Activated naive CD8-positive, alpha-beta T cell treated with anti-CD3 and anti-CD28 coated beads, Interleukin-2, amount 50 U/mL, for 24 hours (primary cell): Measurements from ENCODE around the gene MC2R.

Experiments
- ATAC-seq: fragments of 150-1000 bp; cut with Tn5 transposase; one replicate; pipeline ENCODE4 v1.10.0; 2021
- DNase-seq: peaks from one replicate; pipeline ENCODE4 v3.0.0; 2021
- H3K27ac Mint-ChIP-seq: one replicate; pipeline ENCODE4 v1.8.0; 2021; ENCODE audit warnings: mild to moderate bottlenecking, mixed read lengths
- H3K27me3 Mint-ChIP-seq: one replicate; pipeline ENCODE4 v1.8.0; 2021; ENCODE audit warnings: mixed read lengths
- H3K36me3 Mint-ChIP-seq: one replicate; pipeline ENCODE4 v1.8.0; 2021; ENCODE audit warnings: low read depth, mixed read lengths
- H3K4me1 Mint-ChIP-seq: one replicate; pipeline ENCODE4 v1.8.0; 2021; ENCODE audit warnings: mixed read lengths
- H3K4me3 Mint-ChIP-seq: one replicate; pipeline ENCODE4 v1.8.0; 2021; ENCODE audit warnings: mild to moderate bottlenecking, moderate library complexity, mixed read lengths
- H3K9me3 Mint-ChIP-seq: one replicate; pipeline ENCODE4 v1.8.0; 2021; ENCODE audit warnings: mixed read lengths

The MC2R gene

GRCh38 chr18:13915391-13915790 lies at the start of gene MC2R:
TSS of gene MC2R (minus strand) at chr18:13915536. CDS start at chr18:13885518, 30,018 bp downstream.
- Mint-ChIP-seq H3K4me1 (no peaks in the 10 kb centered on the region), H3K27me3 (peaks cover 2% of the 10 kb centered on the region), H3K36me3 (no peaks in the 10 kb centered on the region), H3K4me3 (no peak within 1 kb of the TSS), H3K9me3 (no peaks in the 10 kb centered on the region), H3K27ac (no peak within 1 kb of the TSS)
- ATAC-seq (no peak), DNase-seq (no peak)

DNA sequence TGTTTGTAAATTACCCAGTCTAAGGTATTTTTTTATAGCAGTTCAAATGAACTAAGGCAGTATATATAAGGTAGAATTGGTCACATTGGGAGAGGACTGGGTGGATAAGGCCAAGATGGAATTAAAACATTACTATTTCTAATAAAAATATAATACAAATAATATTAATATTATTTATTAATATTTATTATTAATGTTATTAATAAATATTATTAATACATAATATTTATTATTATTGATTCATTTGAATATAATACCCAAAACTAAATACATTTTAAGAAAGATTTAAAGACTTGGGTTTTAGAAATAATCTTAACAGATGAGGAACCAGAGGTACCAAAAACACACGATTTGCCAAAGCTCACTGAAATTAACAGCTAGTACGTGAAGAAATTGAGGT lies 30.5 kb upstream of the MC2R start:
- Mint-ChIP-seq H3K9me3 (peaks cover 4% of the 10 kb centered on the region), H3K27me3 (peaks cover 3% of the 10 kb centered on the region), H3K36me3 (no peaks in the 10 kb centered on the region), H3K27ac (no peak overlapping the region), H3K4me3 (no peak overlapping the region), H3K4me1 (no peaks in the 10 kb centered on the region)
- DNase-seq (no peak), ATAC-seq (no peak)

- peaks cover 4% of the 10 kb centered on the region for H3K9me3 Mint-ChIP-seq
- ATAC-seq (no peak), DNase-seq (no peak)
- no peak overlapping the region for H3K4me3 Mint-ChIP-seq
- no peaks in the 10 kb centered on the region for H3K4me1 Mint-ChIP-seq
- no peaks in the 10 kb centered on the region for H3K36me3 Mint-ChIP-seq
- no peak overlapping the region for H3K27ac Mint-ChIP-seq
- no peaks in the 10 kb centered on the region for H3K27me3 Mint-ChIP-seq
These were observed 28.0 kb upstream of the MC2R start for GRCh38 chr18:13943338-13943737.

GRCh38 chr18:13940326-13940725 lies 25.0 kb upstream of the MC2R start:
- Mint-ChIP-seq H3K4me1 (no peaks in the 10 kb centered on the region), H3K9me3 (peaks cover 4% of the 10 kb centered on the region), H3K4me3 (no peak overlapping the region), H3K27me3 (no peaks in the 10 kb centered on the region), H3K36me3 (no peaks in the 10 kb centered on the region), H3K27ac (no peak overlapping the region)
- no peak for ATAC-seq
- DNase-seq, result no peak

GRCh38 chr18:13934676-13935075 lies 19.3 kb upstream of the MC2R start:
- no peak for ATAC-seq
- Mint-ChIP-seq H3K4me3 (no peak overlapping the region), H3K4me1 (no peaks in the 10 kb centered on the region), H3K9me3 (peaks cover 3% of the 10 kb centered on the region), H3K36me3 (no peaks in the 10 kb centered on the region), H3K27ac (no peak overlapping the region), H3K27me3 (no peaks in the 10 kb centered on the region)
- no peak for DNase-seq

- Mint-ChIP-seq H3K36me3 (no peaks in the 10 kb centered on the region), H3K4me1 (no peaks in the 10 kb centered on the region), H3K9me3 (peaks cover 9% of the 10 kb centered on the region), H3K27ac (no peak overlapping the region), H3K27me3 (no peaks in the 10 kb centered on the region), H3K4me3 (no peak overlapping the region)
- DNase-seq (no peak), ATAC-seq (no peak)
These were observed 18.7 kb upstream of the MC2R start for GRCh38 chr18:13934058-13934457.

DNA sequence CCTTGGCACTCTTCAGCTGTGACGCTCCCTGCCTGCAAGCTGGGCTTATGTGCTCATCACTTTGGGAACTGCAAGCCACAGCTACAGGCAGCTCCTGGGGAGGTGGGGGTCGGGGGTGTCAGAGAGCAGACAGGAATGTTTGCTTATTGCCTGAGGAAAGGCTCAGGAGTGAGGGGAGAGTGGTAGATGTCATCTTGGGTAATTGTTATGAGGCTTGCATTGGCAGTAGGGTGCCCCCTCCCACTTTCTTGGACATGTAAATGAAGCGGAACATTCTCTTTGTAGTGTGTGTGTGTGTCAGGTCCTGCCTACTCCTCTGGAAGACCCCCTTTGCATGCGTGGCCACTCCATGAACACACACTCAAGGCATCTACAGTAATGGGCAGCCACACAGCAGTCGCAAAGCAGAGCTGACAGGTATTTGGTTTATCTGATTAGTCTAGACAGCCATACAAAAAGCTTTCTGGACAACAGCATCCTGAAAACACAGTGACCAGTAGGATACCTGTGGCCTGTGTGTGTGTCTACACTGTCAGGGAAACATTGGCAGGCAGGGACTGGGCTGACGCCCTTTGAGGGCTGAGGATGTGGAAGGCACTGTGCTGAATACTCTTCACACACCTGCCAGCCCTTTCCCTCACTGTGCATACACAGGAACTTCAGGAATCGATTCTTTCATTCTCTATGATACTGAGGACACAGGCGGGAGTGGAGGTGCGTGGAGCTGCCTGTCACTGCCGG lies 17.1 kb upstream of the MC2R start:
- H3K9me3 Mint-ChIP-seq, result peaks cover 22% of the 10 kb centered on the region
- no peak for ATAC-seq
- H3K27me3 Mint-ChIP-seq, result no peaks in the 10 kb centered on the region

DNA sequence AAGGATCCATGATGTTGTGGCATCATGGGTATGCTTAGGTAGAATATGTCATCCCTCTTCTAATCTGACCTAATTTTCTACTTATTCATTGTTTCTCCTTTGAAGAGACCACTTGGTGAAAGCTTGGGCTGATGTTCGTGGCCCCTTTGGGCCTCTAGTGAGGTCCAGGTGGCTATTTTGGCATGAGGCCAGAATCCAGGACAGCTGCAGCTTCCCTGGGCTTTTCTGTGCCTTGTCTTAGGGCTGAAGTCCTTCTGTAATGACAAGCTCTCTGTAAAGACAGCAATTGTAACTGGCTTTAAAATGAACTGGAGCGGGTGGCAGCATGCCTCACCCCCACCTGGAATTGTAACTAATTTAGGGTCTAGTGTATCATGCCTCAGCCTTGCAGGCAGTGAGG lies 15.6 kb upstream of the MC2R start:
- DNase-seq, result no peak
- H3K27me3 Mint-ChIP-seq, result no peaks in the 10 kb centered on the region
- no peaks in the 10 kb centered on the region for H3K36me3 Mint-ChIP-seq
- peaks cover 25% of the 10 kb centered on the region for H3K9me3 Mint-ChIP-seq
- H3K27ac Mint-ChIP-seq, result no peak overlapping the region
- no peak overlapping the region for H3K4me3 Mint-ChIP-seq
- no peak for ATAC-seq
- H3K4me1 Mint-ChIP-seq, result no peaks in the 10 kb centered on the region

More for the DNA sequence above, 17.1 kb upstream of the MC2R start:
- Mint-ChIP-seq H3K4me3 (no peak overlapping the region), H3K4me1 (no peaks in the 10 kb centered on the region), H3K27ac (no peak overlapping the region), H3K36me3 (no peaks in the 10 kb centered on the region)
- no peak for DNase-seq

- Mint-ChIP-seq H3K27me3 (peaks cover 2% of the 10 kb centered on the region), H3K36me3 (no peaks in the 10 kb centered on the region), H3K4me3 (no peak overlapping the region), H3K9me3 (peaks cover 10% of the 10 kb centered on the region), H3K27ac (no peak overlapping the region), H3K4me1 (no peaks in the 10 kb centered on the region)
- ATAC-seq (no peak), DNase-seq (no peak)
These were observed 7.9 kb upstream of the MC2R start for GRCh38 chr18:13923221-13923620.

- H3K9me3 Mint-ChIP-seq, result no peaks in the 10 kb centered on the region
- H3K27me3 Mint-ChIP-seq, result peaks cover 2% of the 10 kb centered on the region
- H3K4me1 Mint-ChIP-seq, result no peaks in the 10 kb centered on the region
- H3K27ac Mint-ChIP-seq, result no peak overlapping the region
- DNase-seq (no peak), ATAC-seq (no peak)
- H3K4me3 Mint-ChIP-seq, result no peak overlapping the region
- no peaks in the 10 kb centered on the region for H3K36me3 Mint-ChIP-seq
These were observed 3.6 kb upstream of the MC2R start for GRCh38 chr18:13918898-13919297.

DNA sequence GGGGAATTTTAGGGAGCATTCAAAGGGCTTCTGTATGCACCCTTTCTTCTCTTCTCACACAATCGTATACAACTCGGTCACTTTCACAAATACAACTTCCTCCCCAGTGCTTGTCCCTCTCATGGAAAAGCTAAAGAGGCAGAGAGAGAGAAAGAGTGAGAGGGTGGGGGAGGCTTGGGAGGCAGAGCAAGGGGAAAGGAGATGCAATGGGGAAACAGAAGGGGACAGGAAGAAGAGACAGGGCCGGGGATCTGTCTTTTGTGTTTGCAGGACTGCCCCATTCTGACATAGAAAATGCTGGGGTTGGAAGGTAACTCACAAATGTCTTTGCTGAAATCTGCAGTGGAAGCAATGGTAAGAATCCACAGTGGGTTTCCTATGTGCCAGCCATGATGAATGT lies 2.1 kb upstream of the MC2R start:
- ATAC-seq (no peak), DNase-seq (no peak)
- H3K27ac Mint-ChIP-seq, result no peak overlapping the region
- H3K4me1 Mint-ChIP-seq, result no peaks in the 10 kb centered on the region
- H3K27me3 Mint-ChIP-seq, result peaks cover 4% of the 10 kb centered on the region
- no peak overlapping the region for H3K4me3 Mint-ChIP-seq
- no peaks in the 10 kb centered on the region for H3K9me3 Mint-ChIP-seq
- no peaks in the 10 kb centered on the region for H3K36me3 Mint-ChIP-seq

DNA sequence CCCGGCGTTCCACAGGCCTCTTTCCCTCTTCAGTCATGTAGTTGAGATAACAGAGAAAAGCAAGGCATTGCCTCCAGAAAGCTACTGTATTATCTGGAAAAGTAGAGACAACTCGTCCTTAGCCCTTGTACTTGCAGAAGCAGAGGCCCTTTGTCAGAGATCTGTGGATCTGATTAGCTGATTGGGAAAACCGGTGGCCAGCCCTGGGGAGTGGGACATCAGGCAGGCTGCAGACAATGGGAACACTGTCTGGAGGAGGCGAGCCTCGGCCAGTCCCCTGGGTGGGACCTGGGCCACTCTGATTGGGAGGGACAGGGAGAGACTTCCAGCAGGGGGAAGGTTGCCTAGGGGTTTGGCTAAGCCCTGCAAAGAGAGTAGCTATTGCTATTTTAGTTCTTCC lies 1.2 kb upstream of the MC2R start:
- H3K9me3 Mint-ChIP-seq, result no peaks in the 10 kb centered on the region
- ATAC-seq, result no peak
- DNase-seq, result no peak
- H3K27me3 Mint-ChIP-seq, result peaks cover 4% of the 10 kb centered on the region
- H3K4me1 Mint-ChIP-seq, result no peaks in the 10 kb centered on the region
- no peak overlapping the region for H3K4me3 Mint-ChIP-seq
- no peak overlapping the region for H3K27ac Mint-ChIP-seq
- no peaks in the 10 kb centered on the region for H3K36me3 Mint-ChIP-seq

- Mint-ChIP-seq H3K9me3 (no peaks in the 10 kb centered on the region), H3K27ac (no peak overlapping the region), H3K27me3 (peaks cover 4% of the 10 kb centered on the region), H3K4me3 (no peak overlapping the region), H3K36me3 (no peaks in the 10 kb centered on the region), H3K4me1 (no peaks in the 10 kb centered on the region)
- no peak for ATAC-seq
- no peak for DNase-seq
These were observed 677 bp upstream of the MC2R start for GRCh38 chr18:13915995-13916431.

- Mint-ChIP-seq H3K4me3 (no peak overlapping the region), H3K27me3 (peaks cover 3% of the 10 kb centered on the region), H3K36me3 (no peaks in the 10 kb centered on the region), H3K4me1 (no peaks in the 10 kb centered on the region), H3K9me3 (no peaks in the 10 kb centered on the region), H3K27ac (no peak overlapping the region)
- DNase-seq (no peak), ATAC-seq (no peak)
These were observed 580 bp downstream of the MC2R start for GRCh38 chr18:13914756-13915155.

DNA sequence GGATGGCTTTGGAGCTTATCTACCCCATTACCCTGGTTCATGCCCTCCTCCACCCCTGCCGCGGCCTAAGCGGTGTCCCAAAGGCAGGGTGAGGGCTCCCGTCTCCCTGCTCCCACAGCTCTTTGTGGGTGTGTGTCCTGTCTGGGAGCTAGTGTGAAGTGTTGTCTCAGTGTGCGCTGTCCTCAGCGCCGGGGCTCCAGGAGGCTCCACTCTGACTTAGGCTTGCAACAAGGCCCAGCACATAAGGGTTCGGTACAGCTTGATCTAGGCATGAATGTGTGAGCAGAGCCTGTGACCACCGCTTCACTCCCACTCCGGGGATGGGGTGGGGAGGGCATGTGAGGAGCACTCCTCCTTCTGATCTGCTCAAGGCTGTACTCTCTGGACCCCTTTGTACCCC lies 1.2 kb downstream of the MC2R start:
- no peak overlapping the region for H3K27ac Mint-ChIP-seq
- H3K27me3 Mint-ChIP-seq, result peaks cover 3% of the 10 kb centered on the region
- no peaks in the 10 kb centered on the region for H3K4me1 Mint-ChIP-seq
- no peak overlapping the region for H3K4me3 Mint-ChIP-seq
- DNase-seq (no peak), ATAC-seq (no peak)
- H3K9me3 Mint-ChIP-seq, result no peaks in the 10 kb centered on the region
- H3K36me3 Mint-ChIP-seq, result no peaks in the 10 kb centered on the region

GRCh38 chr18:13913205-13913604 lies 2.1 kb downstream of the MC2R start:
- Mint-ChIP-seq H3K27me3 (peaks cover 3% of the 10 kb centered on the region), H3K4me3 (no peak overlapping the region), H3K36me3 (no peaks in the 10 kb centered on the region), H3K9me3 (no peaks in the 10 kb centered on the region), H3K4me1 (no peaks in the 10 kb centered on the region), H3K27ac (no peak overlapping the region)
- ATAC-seq (no peak), DNase-seq (no peak)
